Endothelial cell of umbilical vein (primary cell): ENCODE results near the gene MYO1G. TPM values are rescaled to one million over a fixed set of nuclear protein-coding genes. Genes with fewer than 3 reads are reported as not detected.

Experiments
- BruUV-seq: library from RNA; stranded (reverse); fragments of 400-500 nt; replicated peaks from 2 replicates; lab custom pipeline; 2021; lab: Mats Ljungman, UMichigan
- CTCF ChIA-PET: fragments of 300-600, 350-600 bp; sonication (Branson Sonifier 250); formaldehyde crosslinking; loops from one replicate; lab custom pipeline; 2021; ENCODE audit warnings: antibody characterized with exemption, inconsistent platforms; lab: Charles Lee
- POLR2A ChIA-PET: fragments of 300-600, 350-600 bp; sonication (Branson Sonifier 250); formaldehyde crosslinking; loops from one replicate; lab custom pipeline; 2021; ENCODE audit warnings: antibody characterized with exemption, inconsistent platforms; lab: Charles Lee
- DNase-seq: peaks from one replicate; pipeline ENCODE4 v3.0.0-alpha.2; 2011; ENCODE audit warnings: low read depth, low spot score
- FAIRE-seq: peaks from 2 replicates; lab custom pipeline; 2011; peaks lifted over from hg19 to GRCh38; lab: Jason Lieb, UNC
- H2AFZ ChIP-seq: 2 replicates; pipeline ENCODE4 v1.6.0; 2012; ENCODE audit warnings: low read depth, low read length, control low read depth, inconsistent platforms
- H3K27ac ChIP-seq: 2 replicates; pipeline ENCODE4 v1.5.1; 2011; ENCODE audit warnings: low read depth, mild to moderate bottlenecking, control low read depth, low read length, moderate library complexity; ENCODE audit not compliant: insufficient read depth
- H3K27me3 ChIP-seq, 2 experiments: 2 replicates each; pipeline versions ENCODE4 v1.6.0 to v1.6.1; 2011; ENCODE audit warnings: low read length in 2 of 2, mixed read lengths in 1 of 2; ENCODE audit not compliant: control insufficient read depth in 2 of 2, insufficient read depth in 2 of 2
- H3K36me3 ChIP-seq, 2 experiments: 2 replicates in 1 of 2; 3 replicates in 1 of 2; pipeline ENCODE4 v1.5.1; 2011; ENCODE audit warnings: low read length in 2 of 2, mild to moderate bottlenecking in 1 of 2, moderate library complexity in 1 of 2; ENCODE audit not compliant: control insufficient read depth in 2 of 2, insufficient read depth in 2 of 2; ENCODE audit errors: extremely low read depth in 1 of 2
- H3K4me1 ChIP-seq: 3 replicates; pipeline ENCODE4 v1.5.1; 2011; ENCODE audit warnings: mild to moderate bottlenecking, low read length; ENCODE audit not compliant: control insufficient read depth, insufficient read depth; ENCODE audit errors: extremely low read depth
- H3K4me2 ChIP-seq: 2 replicates; pipeline ENCODE4 v1.6.1; 2011; ENCODE audit warnings: low read length, control low read depth, mixed read lengths; ENCODE audit not compliant: insufficient read depth
- H3K4me3 ChIP-seq, 3 experiments: fragments of 200-600 bp in 1 of 3; sonication (generic), shearing (Covaris generic) in 1 of 3; replicated peaks in 1 of 3; 2 replicates each; pipeline ENCODE4 v1.5.1; 2011 to 2016; ENCODE audit warnings: control low read depth in 3 of 3, low read length in 3 of 3, mild to moderate bottlenecking in 2 of 3, inconsistent platforms in 1 of 3, low read depth in 1 of 3, moderate library complexity in 1 of 3; ENCODE audit not compliant: insufficient read depth in 1 of 3
- H3K79me2 ChIP-seq: 2 replicates; pipeline ENCODE4 v1.6.0; 2012; ENCODE audit warnings: low read length, inconsistent platforms; ENCODE audit not compliant: control insufficient read depth, insufficient read depth
- H3K9ac ChIP-seq: replicated peaks from 2 replicates; pipeline ENCODE3; 2011; ENCODE audit warnings: low read length, control low read depth; ENCODE audit not compliant: insufficient read depth; ENCODE audit errors: extremely low read depth
- H3K9me1 ChIP-seq: replicated peaks from 3 replicates; pipeline ENCODE4 v1.6.0; 2011; ENCODE audit warnings: mild to moderate bottlenecking, low read length; ENCODE audit not compliant: control insufficient read depth, insufficient read depth; ENCODE audit errors: extremely low read depth
- H3K9me3 ChIP-seq: replicated peaks from 2 replicates; pipeline ENCODE4 v1.5.1; 2012; ENCODE audit warnings: low read length, inconsistent platforms; ENCODE audit not compliant: control insufficient read depth, insufficient read depth
- H4K20me1 ChIP-seq: replicated peaks from 2 replicates; pipeline ENCODE3; 2011; ENCODE audit warnings: mild to moderate bottlenecking, low read length; ENCODE audit not compliant: control insufficient read depth, insufficient read depth; ENCODE audit errors: extremely low read depth
- EZH2 ChIP-seq: IDR thresholded peaks from 2 replicates; pipeline ENCODE4 v1.6.1; 2012; ENCODE audit warnings: borderline replicate concordance, low read depth, mild to moderate bottlenecking, moderate library complexity, low read length, inconsistent platforms; ENCODE audit not compliant: severe bottlenecking
- FOS ChIP-seq: IDR thresholded peaks from 2 replicates; pipeline ENCODE4 v1.6.1; 2011; ENCODE audit warnings: mild to moderate bottlenecking, low read length, moderate library complexity, borderline replicate concordance; ENCODE audit not compliant: insufficient read depth
- GATA2 ChIP-seq: IDR thresholded peaks from 2 replicates; pipeline ENCODE4 v1.7.0; 2011; ENCODE audit warnings: low read depth, mild to moderate bottlenecking, moderate library complexity, mixed read lengths, low read length; ENCODE audit not compliant: insufficient read length, insufficient read depth
- JUN ChIP-seq: IDR thresholded peaks from 2 replicates; pipeline ENCODE4 v1.6.1; 2011; ENCODE audit warnings: borderline replicate concordance, low read depth; ENCODE audit not compliant: insufficient read length, insufficient read depth
- MYC ChIP-seq: IDR thresholded peaks from one replicate; pipeline ENCODE4 v1.6.1; 2011; ENCODE audit warnings: mild to moderate bottlenecking, low read depth, low read length
- POLR2A ChIP-seq: IDR thresholded peaks from 2 replicates; pipeline ENCODE4 v1.6.1; 2012; ENCODE audit warnings: low read depth, mild to moderate bottlenecking, control low read depth, low read length
- POLR2AphosphoS5 ChIP-seq: IDR thresholded peaks from 2 replicates; pipeline ENCODE4 v1.6.1; 2012; ENCODE audit warnings: low read depth, mild to moderate bottlenecking, control low read depth, low read length, moderate library complexity; ENCODE audit not compliant: insufficient read depth
- dilution Hi-C: fragments of 300-500 bp; cut with MboI; formaldehyde crosslinking; loops from one replicate; pipeline ENCODE4 v1.15.0; 2019; ENCODE audit warnings: low sequenced_read_pairs; ENCODE audit not compliant: extremely low pct_ligation_motif_present
- intact Hi-C: fragments of 100-400 bp; cut with micrococcal nuclease; formaldehyde crosslinking; loops from one replicate; pipeline ENCODE4 v1.10.0; 2022
- polyA plus RNA-seq, 4 experiments: library from polyadenylated mRNA; depleted of rRNA in 3 of 4; stranded (reverse) in 3 of 4; unstranded in 1 of 4; fragments of >200 nt; gene quantifications; 2 replicates each; pipeline versions ENCODE4 v1.2.1 to v1.2.3, GENCODE V29; 2011 to 2012; ENCODE audit warnings: missing spikeins in 1 of 4
- total RNA-seq: library from RNA; stranded (reverse); gene quantifications from 2 replicates; pipeline ENCODE4 v1.2.3, GENCODE V29; 2021
- TF ChIP-seq, protein P1 (sequence below), 2 donors: IDR thresholded peaks; 1 replicate in 1 of 2; 2 replicates in 1 of 2; pipeline ENCODE4 v1.5.1; 2011; ENCODE audit warnings: low read length in 2 of 2, mild to moderate bottlenecking in 2 of 2, moderate library complexity in 2 of 2, control low read depth in 1 of 2, inconsistent platforms in 1 of 2, low read depth in 1 of 2; ENCODE audit not compliant: insufficient read depth in 1 of 2; ENCODE audit errors: extremely low read depth in 1 of 2
- TF ChIP-seq, protein P2 (sequence below): IDR thresholded peaks from 2 replicates; pipeline ENCODE4 v1.6.1; 2011; ENCODE audit not compliant: insufficient read depth, insufficient read length

Gene MYO1G
- total and polyA plus RNA-seq, 2 donors (not counting 3 experiments of a cell fraction or from before 2014, with no cell fraction given), result 0.11 TPM; not detected in 1

DNA sequence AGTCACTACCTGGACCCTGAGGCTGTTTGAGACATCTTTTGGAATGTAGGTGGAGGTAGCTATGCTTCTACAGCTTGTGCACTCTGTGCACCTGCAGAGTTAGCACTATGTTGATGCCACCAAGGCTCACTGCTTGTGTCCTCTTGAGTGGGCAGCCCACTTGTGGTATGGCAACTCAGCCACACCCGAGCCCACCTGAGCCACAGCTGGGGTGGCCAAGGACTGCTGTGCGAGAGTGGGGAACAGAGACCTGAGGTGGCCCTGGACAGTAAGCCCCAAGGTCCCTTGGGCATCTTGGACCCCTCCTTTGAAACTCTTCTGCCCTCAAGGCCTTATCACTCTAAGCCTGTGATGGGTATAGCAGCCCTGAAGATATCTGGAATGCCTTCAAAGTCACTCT, 25.7 kb downstream of the MYO1G start:
- H3K79me2 ChIP-seq, result no peaks in the 10 kb centered on the region
- no peak overlapping the region for H3K4me2 ChIP-seq
- peaks cover 1 to 6% of the 10 kb centered on the region in 2 experiments for H3K27me3 ChIP-seq
- CTCF ChIA-PET, result no interaction called here
- H3K27ac ChIP-seq, result no peak overlapping the region
- H3K9me3 ChIP-seq, result no peaks in the 10 kb centered on the region
- H3K9me1 ChIP-seq, result no peaks in the 10 kb centered on the region
- DNase-seq (no peak), FAIRE-seq (no peak)
- TF ChIP-seq JUN, result no peak
- no peak for TF ChIP-seq FOS
- no peak for TF ChIP-seq POLR2AphosphoS5
- no peak for TF ChIP-seq EZH2
- TF ChIP-seq MYC, result no peak
- TF ChIP-seq GATA2, result no peak
- TF ChIP-seq, protein P1, sequence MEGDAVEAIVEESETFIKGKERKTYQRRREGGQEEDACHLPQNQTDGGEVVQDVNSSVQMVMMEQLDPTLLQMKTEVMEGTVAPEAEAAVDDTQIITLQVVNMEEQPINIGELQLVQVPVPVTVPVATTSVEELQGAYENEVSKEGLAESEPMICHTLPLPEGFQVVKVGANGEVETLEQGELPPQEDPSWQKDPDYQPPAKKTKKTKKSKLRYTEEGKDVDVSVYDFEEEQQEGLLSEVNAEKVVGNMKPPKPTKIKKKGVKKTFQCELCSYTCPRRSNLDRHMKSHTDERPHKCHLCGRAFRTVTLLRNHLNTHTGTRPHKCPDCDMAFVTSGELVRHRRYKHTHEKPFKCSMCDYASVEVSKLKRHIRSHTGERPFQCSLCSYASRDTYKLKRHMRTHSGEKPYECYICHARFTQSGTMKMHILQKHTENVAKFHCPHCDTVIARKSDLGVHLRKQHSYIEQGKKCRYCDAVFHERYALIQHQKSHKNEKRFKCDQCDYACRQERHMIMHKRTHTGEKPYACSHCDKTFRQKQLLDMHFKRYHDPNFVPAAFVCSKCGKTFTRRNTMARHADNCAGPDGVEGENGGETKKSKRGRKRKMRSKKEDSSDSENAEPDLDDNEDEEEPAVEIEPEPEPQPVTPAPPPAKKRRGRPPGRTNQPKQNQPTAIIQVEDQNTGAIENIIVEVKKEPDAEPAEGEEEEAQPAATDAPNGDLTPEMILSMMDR (IDR thresholded peaks at IDR 0.05; ENCODE audit: extremely low read depth in 1 of 2, insufficient read depth in 1 of 2, low read depth in 1 of 2, low read length in 2 of 2), result no peak
- no peak for TF ChIP-seq POLR2A
- TF ChIP-seq, protein P2, sequence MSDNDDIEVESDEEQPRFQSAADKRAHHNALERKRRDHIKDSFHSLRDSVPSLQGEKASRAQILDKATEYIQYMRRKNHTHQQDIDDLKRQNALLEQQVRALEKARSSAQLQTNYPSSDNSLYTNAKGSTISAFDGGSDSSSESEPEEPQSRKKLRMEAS, result no peak
- POLR2A ChIA-PET, result no interaction called here
- no peak overlapping the region for H3K4me3 ChIP-seq
- no peaks in the 10 kb centered on the region for H3K36me3 ChIP-seq
- no peaks in the 10 kb centered on the region for H3K4me1 ChIP-seq
- no TSS peak for BruUV-seq
- dilution Hi-C loops (no loop called here), intact Hi-C loops (no loop called here)
- no peaks in the 10 kb centered on the region for H4K20me1 ChIP-seq
- H2AFZ ChIP-seq, result no peak overlapping the region
- no peak overlapping the region for H3K9ac ChIP-seq
